Thyroid gland (tissue), 4 donors: ENCODE results near the gene MUSTN1. TPM values are rescaled to one million over a fixed set of nuclear protein-coding genes. Genes with fewer than 3 reads are reported as not detected.

Experiments used
- DNase-seq, 2 donors: peaks; one replicate each; pipeline ENCODE4 v3.0.0-alpha.2; 2019
- H3K27ac ChIP-seq, 3 donors: fragments of 200-600 bp; sonication (generic); 1 replicate in 2 of 3; 2 replicates in 1 of 3; pipeline ENCODE4 v1.5.1; 2016 to 2019; ENCODE audit warnings: mild to moderate bottlenecking in 1 of 3, moderate library complexity in 1 of 3
- H3K27me3 ChIP-seq: fragments of 200-600 bp; sonication (generic); one replicate; pipeline ENCODE4 v1.5.1; 2019
- H3K36me3 ChIP-seq, 2 donors: fragments of 200-600 bp; sonication (generic); one replicate each; pipeline ENCODE4 v1.5.1; 2016 to 2019
- H3K4me1 ChIP-seq, 2 donors: fragments of 200-600 bp; sonication (generic); one replicate each; pipeline ENCODE4 v1.5.1; 2017 to 2019
- H3K4me3 ChIP-seq, 3 donors: fragments of 200-600 bp; sonication (generic); replicated peaks in 1 of 3; 1 replicate in 2 of 3; 2 replicates in 1 of 3; pipeline ENCODE4 v1.5.1; 2016; ENCODE audit warnings: mild to moderate bottlenecking in 1 of 3
- H3K9me3 ChIP-seq: fragments of 200-600 bp; sonication (generic); one replicate; pipeline ENCODE4 v1.5.1; 2017
- CTCF ChIP-seq, 6 experiments: fragments of 200-600 bp in 3 of 6; fragments of 450-650 bp in 3 of 6; sonication (generic) in 3 of 6; IDR thresholded peaks; one replicate each; pipeline ENCODE4 v1.5.1; 2016 to 2019; ENCODE audit warnings: antibody characterized with exemption in 6 of 6, mild to moderate bottlenecking in 2 of 6, inconsistent platforms in 1 of 6, moderate library complexity in 1 of 6
- POLR2A ChIP-seq, 2 donors: fragments of 450-650 bp; IDR thresholded peaks; one replicate each; pipeline ENCODE4 v1.6.1; 2017; ENCODE audit warnings: antibody characterized with exemption in 2 of 2, mild to moderate bottlenecking in 2 of 2, moderate library complexity in 1 of 2
- WGBS, 2 donors: methylation state at CpG; one replicate each; pipeline ENCODE4 v1.1.5; 2017; 5-methylcytosine and 5-hydroxymethylcytosine counted together
- intact Hi-C: fragments of 100-400 bp; cut with DNase I; formaldehyde crosslinking; loops from one replicate; pipeline ENCODE4 v1.15.1; 2023
- total RNA-seq, 4 donors: library from RNA; depleted of rRNA; stranded (reverse); fragments of >200 nt; gene quantifications; one replicate each; pipeline ENCODE4 v1.2.3, GENCODE V29; 2016

Gene MUSTN1
- total RNA-seq, 4 donors from 2014 or later: 4.0 to 7.0 (median 6.7) TPM

GRCh38 chr3:52796411-52796810, 38.4 kb downstream of the MUSTN1 start:
- TF ChIP-seq CTCF (IDR thresholded peaks at IDR 0.05) (no peak), POLR2A (IDR thresholded peaks at IDR 0.05) (no peak)
- H3K9me3 ChIP-seq: no peaks in the 10 kb centered on the region
- H3K4me3 ChIP-seq: no peak overlapping the region
- DNase-seq: no peak
- no peaks in the 10 kb centered on the region for H3K27me3 ChIP-seq
- H3K36me3 ChIP-seq: no peaks in the 10 kb centered on the region
- intact Hi-C loops: no loop called here
- no peak overlapping the region for H3K27ac ChIP-seq
- H3K4me1 ChIP-seq: peaks cover 0 to 5% of the 10 kb centered on the region in 2 donors
- 89 to 94% methylated on average over 6 to 9 of the region's 9 CpGs for WGBS, 2 donors

- no peak for DNase-seq
- WGBS, 2 donors: 60 to 66% methylated on average over 7 to 9 of the region's 9 CpGs
- no peaks in the 10 kb centered on the region for H3K27me3 ChIP-seq
- H3K4me3 ChIP-seq: no peak overlapping the region
- H3K4me1 ChIP-seq: peaks cover 0 to 5% of the 10 kb centered on the region in 2 donors
- intact Hi-C loops: no loop called here
- TF ChIP-seq CTCF (IDR thresholded peaks at IDR 0.05) (no peak), POLR2A (IDR thresholded peaks at IDR 0.05) (no peak)
- no peak overlapping the region for H3K27ac ChIP-seq
- no peaks in the 10 kb centered on the region for H3K9me3 ChIP-seq
- no peaks in the 10 kb centered on the region for H3K36me3 ChIP-seq
Observed at GRCh38 chr3:52795298-52795900, 39.4 kb downstream of the MUSTN1 start.

- no peaks in the 10 kb centered on the region for H3K9me3 ChIP-seq
- no peaks in the 10 kb centered on the region for H3K27me3 ChIP-seq
- WGBS, 2 donors: 65 to 79% methylated on average over 8 to 10 of the region's 10 CpGs
- no peak within 1 kb of the TSS for H3K4me3 ChIP-seq
- H3K36me3 ChIP-seq: no peaks in the 10 kb centered on the region
- DNase-seq: no peak
- H3K27ac ChIP-seq: no peak within 1 kb of the TSS
- intact Hi-C loops: no loop called here
- H3K4me1 ChIP-seq: peaks cover 0 to 5% of the 10 kb centered on the region in 2 donors
- TF ChIP-seq POLR2A (IDR thresholded peaks at IDR 0.05): no peak
- no peak for TF ChIP-seq CTCF (IDR thresholded peaks at IDR 0.05)
Observed at GRCh38 chr3:52794612-52795099, 40.2 kb downstream of the MUSTN1 start, which contains the start of gene ITIH3. Gene ITIH3 (plus strand): TSS chr3:52794796. CDS start chr3:52794804, 8 bp downstream.

GRCh38 chr3:52793702-52794611, 40.9 kb downstream of the MUSTN1 start:
- WGBS, 2 donors: 79 to 80% methylated on average over 8 to 9 of the region's 9 CpGs
- no peaks in the 10 kb centered on the region for H3K36me3 ChIP-seq
- H3K4me3 ChIP-seq: no peak overlapping the region
- no peaks in the 10 kb centered on the region for H3K9me3 ChIP-seq
- no peak for DNase-seq
- H3K27ac ChIP-seq: no peak overlapping the region
- no peaks in the 10 kb centered on the region for H3K27me3 ChIP-seq
- TF ChIP-seq POLR2A (IDR thresholded peaks at IDR 0.05) (no peak), CTCF (IDR thresholded peaks at IDR 0.05) (no peak)
- intact Hi-C loops: no loop called here
- peaks cover 0 to 5% of the 10 kb centered on the region in 2 donors for H3K4me1 ChIP-seq
